Measurements from ENCODE around the gene PIWIL4. TPM values are rescaled to one million over a fixed set of nuclear protein-coding genes. Genes with fewer than 3 reads are reported as not detected.

The PIWIL4 gene
- total RNA-seq, 6 experiments from 2014 or later, result 0.12 to 0.43 (median 0.28) TPM

GRCh38 chr11:94586546-94586945 lies 19.4 kb downstream of the PIWIL4 start:
- H3K27ac Mint-ChIP-seq, result no peak overlapping the region
- no peaks in the 10 kb centered on the region for H3K4me1 Mint-ChIP-seq (ENCODE audit: low read depth)
- no peaks in the 10 kb centered on the region for H3K36me3 Mint-ChIP-seq (ENCODE audit: low read depth)
- H3K4me3 Mint-ChIP-seq, result no peak overlapping the region
- peaks cover 43% of the 10 kb centered on the region for H3K27me3 Mint-ChIP-seq (ENCODE audit: insufficient read depth)
- TF ChIP-seq, protein P1, sequence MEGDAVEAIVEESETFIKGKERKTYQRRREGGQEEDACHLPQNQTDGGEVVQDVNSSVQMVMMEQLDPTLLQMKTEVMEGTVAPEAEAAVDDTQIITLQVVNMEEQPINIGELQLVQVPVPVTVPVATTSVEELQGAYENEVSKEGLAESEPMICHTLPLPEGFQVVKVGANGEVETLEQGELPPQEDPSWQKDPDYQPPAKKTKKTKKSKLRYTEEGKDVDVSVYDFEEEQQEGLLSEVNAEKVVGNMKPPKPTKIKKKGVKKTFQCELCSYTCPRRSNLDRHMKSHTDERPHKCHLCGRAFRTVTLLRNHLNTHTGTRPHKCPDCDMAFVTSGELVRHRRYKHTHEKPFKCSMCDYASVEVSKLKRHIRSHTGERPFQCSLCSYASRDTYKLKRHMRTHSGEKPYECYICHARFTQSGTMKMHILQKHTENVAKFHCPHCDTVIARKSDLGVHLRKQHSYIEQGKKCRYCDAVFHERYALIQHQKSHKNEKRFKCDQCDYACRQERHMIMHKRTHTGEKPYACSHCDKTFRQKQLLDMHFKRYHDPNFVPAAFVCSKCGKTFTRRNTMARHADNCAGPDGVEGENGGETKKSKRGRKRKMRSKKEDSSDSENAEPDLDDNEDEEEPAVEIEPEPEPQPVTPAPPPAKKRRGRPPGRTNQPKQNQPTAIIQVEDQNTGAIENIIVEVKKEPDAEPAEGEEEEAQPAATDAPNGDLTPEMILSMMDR (IDR thresholded peaks at IDR 0.05), result no peak
- no peak for DNase-seq
- H3K9me3 Mint-ChIP-seq, result no peaks in the 10 kb centered on the region

GRCh38 chr11:94586978-94587377 lies 19.8 kb downstream of the PIWIL4 start:
- Mint-ChIP-seq H3K27me3 (ENCODE audit: insufficient read depth) (peaks cover 41% of the 10 kb centered on the region), H3K4me1 (ENCODE audit: low read depth) (no peaks in the 10 kb centered on the region), H3K36me3 (ENCODE audit: low read depth) (no peaks in the 10 kb centered on the region), H3K9me3 (no peaks in the 10 kb centered on the region), H3K4me3 (no peak overlapping the region), H3K27ac (no peak overlapping the region)
- TF ChIP-seq, protein P1 (IDR thresholded peaks at IDR 0.05), result no peak
- DNase-seq, result no peak

DNA sequence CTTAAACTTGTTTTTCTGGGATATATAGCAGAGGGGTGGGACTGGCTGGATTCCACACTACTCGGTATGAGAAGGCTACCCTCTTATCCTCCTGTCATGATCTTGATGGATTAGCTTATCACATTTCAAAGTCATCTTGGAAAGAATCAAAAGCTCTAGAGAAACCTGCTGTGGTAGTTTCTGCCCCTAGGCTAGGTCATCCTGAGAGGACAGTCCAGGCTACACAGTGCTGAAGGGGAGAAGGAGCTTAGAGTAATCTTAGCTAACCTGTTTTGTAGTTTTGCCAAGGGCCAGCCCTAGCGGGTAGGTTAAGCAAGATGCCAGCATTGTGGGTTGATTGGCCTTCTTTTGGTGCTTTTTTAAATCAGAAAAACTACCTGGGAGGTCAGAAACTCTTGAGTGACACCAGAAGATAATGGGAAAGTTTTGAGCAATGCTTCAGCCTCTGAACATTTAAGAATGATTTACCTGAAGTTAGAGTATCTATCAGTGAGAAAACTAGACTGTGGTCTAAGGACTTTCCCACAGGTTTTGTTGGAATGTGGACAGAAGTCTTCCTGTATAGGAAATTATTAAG lies 21.3 kb downstream of the PIWIL4 start:
- no peak overlapping the region for H3K27ac Mint-ChIP-seq
- DNase-seq, result no peak
- H3K27me3 Mint-ChIP-seq (ENCODE audit: insufficient read depth), result peaks cover 33% of the 10 kb centered on the region
- 0 out of 2 replicates have a peak, but pooled peaks cover 5% of the 10 kb centered on the region for H3K4me1 Mint-ChIP-seq (ENCODE audit: low read depth)
- TF ChIP-seq, protein P1 (IDR thresholded peaks at IDR 0.05), result no peak
- H3K4me3 Mint-ChIP-seq, result no peak overlapping the region
- no peaks in the 10 kb centered on the region for H3K36me3 Mint-ChIP-seq (ENCODE audit: low read depth)
- H3K9me3 Mint-ChIP-seq, result no peaks in the 10 kb centered on the region

DNA sequence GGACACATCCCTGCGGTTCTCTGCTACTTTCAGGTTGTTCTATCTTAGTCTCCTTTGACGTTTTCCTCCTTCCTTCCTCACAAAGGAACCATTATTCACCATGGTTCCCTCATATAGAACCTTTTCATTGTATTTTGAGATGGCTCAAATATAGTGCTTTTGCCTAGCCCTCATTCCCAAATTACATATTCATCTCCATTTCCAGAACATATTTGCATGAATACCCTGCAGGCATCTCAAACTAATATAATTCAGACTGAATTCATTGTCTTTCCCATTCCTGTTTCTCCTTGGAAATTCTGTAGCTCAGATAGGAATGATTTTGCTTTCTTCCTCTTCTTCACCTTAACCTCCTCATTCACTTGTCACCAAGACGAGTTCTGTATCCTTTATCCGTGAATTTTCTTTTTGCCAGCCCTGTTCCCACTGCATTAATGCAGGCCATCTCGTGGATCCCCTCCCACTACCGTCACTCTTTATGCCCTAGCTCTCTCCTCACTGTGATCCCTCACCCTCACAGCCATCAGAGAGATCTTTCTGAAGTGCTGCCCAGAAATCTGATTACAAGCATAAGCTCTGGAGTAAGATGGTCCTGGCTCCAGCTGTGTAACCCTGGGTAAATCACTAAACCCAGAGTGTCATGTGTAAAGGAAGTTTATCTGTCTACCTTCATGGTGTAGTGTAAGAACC lies 23.3 kb downstream of the PIWIL4 start:
- Mint-ChIP-seq H3K4me3 (no peak overlapping the region), H3K9me3 (no peaks in the 10 kb centered on the region), H3K4me1 (ENCODE audit: low read depth) (0 out of 2 replicates have a peak, but pooled peaks cover 5% of the 10 kb centered on the region), H3K27me3 (ENCODE audit: insufficient read depth) (peaks cover 28% of the 10 kb centered on the region), H3K27ac (no peak overlapping the region), H3K36me3 (ENCODE audit: low read depth) (no peaks in the 10 kb centered on the region)
- TF ChIP-seq, protein P1 (IDR thresholded peaks at IDR 0.05), result no peak
- no peak for DNase-seq

- 0 out of 2 replicates have a peak, but pooled peaks cover 5% of the 10 kb centered on the region for H3K4me1 Mint-ChIP-seq (ENCODE audit: low read depth)
- H3K4me3 Mint-ChIP-seq, result no peak overlapping the region
- H3K27me3 Mint-ChIP-seq (ENCODE audit: insufficient read depth), result peaks cover 22% of the 10 kb centered on the region
- DNase-seq, result peak; percentile 17
- TF ChIP-seq, protein P1 (IDR thresholded peaks at IDR 0.05), result no peak
- H3K27ac Mint-ChIP-seq, result no peak overlapping the region
- H3K9me3 Mint-ChIP-seq, result no peaks in the 10 kb centered on the region
- H3K36me3 Mint-ChIP-seq (ENCODE audit: low read depth), result no peaks in the 10 kb centered on the region
These were observed 25.9 kb downstream of the PIWIL4 start for GRCh38 chr11:94593030-94593429.
